ENCODE data around the gene SMARCC2.

The SMARCC2 gene

GRCh38 chr12:56146492-56147460, 42.5 kb downstream of the SMARCC2 start:
- DNase-seq: no peak

GRCh38 chr12:56145217-56145616, 44.1 kb downstream of the SMARCC2 start:
- no peak for DNase-seq

DNA sequence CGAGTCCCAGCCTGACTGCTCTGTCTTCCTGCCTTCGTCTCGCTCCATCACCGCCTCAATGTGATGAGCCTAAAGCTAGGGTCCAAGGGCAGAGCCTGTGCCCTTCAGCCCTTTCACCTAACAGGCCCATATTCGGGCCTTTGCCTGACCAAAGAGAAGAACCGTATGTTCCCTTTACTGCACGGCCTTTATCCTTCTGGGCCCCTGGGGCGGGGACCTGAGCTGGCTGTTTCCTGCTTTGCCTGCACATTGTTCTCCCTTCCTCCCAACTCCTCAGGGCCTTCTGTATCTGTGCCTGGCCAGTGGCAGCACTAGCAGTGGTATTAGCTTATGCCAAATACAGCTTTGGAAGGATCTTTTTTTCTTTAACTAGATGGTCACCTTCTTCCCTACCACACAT, 45.4 kb downstream of the SMARCC2 start:
- no peak for DNase-seq

DNA sequence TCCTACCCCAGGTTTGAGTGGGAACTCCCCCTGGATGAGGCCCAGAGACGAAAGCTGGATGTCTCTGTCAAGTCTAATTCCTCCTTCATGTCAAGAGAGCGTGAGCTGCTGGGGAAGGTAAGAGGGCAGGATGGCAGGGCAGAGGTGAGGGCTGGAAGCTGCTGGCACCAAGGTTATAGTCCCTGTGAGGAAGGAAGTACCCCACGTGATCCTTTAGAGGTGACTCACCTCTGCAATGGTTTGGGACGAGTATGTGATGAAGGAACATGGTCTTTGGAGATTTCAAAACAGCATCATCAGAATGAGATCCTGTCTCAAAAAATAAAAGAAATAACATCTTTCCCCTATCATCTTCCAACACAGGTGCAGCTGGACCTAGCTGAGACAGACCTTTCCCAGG, 46.1 kb downstream of the SMARCC2 start:
- no peak for DNase-seq

- DNase-seq: no peak
Observed at GRCh38 chr12:56141946-56142784, 47.1 kb downstream of the SMARCC2 start.

GRCh38 chr12:56137853-56138571, 51.3 kb downstream of the SMARCC2 start:
- DNase-seq: no peak

DNA sequence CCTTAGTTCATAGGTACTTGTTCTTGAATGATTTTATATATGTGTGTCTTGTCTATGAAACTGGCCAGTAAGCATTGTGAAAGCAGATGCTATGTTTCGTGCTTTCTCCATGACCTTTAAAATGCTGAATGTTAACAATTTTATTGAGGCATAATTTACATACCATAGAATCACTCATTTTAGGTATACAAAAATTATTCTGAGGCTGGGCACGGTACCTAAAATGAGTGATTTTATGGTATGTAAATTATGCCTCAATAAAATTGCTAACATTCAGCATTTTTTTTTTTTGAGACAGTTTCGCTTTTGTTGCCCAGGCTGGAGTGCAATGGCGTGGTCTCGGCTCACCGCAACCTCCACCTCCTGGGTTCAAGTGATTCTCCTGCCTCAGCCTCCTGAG, 54.4 kb downstream of the SMARCC2 start:
- no peak for DNase-seq

DNA sequence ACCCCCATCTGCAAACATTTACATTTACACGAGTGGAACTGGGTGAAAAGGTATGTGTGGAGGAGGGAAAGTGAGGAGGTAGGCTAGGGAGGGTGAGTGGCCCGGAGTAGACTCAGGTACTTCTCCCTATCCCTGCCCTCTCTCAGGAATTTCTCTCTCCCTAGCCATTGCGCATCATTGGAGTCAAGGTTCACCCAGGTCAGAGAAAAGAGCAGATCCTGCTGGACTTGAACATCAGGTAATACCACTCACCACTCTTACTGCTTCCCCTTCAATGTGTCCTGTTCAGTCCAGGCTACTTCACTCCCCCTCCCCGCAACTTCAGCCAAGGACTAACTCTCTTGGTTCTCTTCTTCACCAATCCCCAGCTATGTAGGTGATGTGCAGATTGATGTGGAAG, 58.4 kb downstream of the SMARCC2 start:
- DNase-seq: no peak

GRCh38 chr12:56129942-56130495, 59.3 kb downstream of the SMARCC2 start:
- DNase-seq: no peak

- DNase-seq: peak; percentile 69
Observed at GRCh38 chr12:56129206-56129941, 59.9 kb downstream of the SMARCC2 start.

GRCh38 chr12:56128670-56129205, 60.5 kb downstream of the SMARCC2 start:
- no peak for DNase-seq

- peak; percentile 94 for DNase-seq
Observed at GRCh38 chr12:56127888-56128669, 61.2 kb downstream of the SMARCC2 start, which contains the start of gene ESYT1. Gene ESYT1, plus strand, starts transcription at chr12:56128267. Its CDS starts 53 bp downstream, at chr12:56128320.

DNA sequence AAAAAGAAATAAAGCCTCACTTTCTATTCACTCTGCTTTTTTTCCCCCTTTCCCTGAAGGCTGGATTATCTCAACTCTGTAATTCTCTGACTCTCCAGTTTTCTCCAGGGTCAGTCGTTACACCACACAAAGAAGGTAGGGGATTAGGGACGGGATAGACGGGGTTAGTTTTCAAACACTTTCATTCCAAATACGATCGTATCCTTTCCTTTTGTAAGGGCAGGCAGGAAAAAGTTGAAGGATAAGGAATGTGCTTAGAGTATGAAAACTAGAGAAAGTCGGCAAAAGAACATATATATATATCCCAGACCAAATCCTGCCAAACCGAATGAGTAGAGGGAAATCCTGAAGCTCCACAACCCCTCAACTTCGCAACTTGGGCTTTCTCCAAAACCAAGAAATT, 61.8 kb downstream of the SMARCC2 start:
- no peak for DNase-seq

- DNase-seq: no peak
Observed at GRCh38 chr12:56126732-56127239, 62.5 kb downstream of the SMARCC2 start.

- DNase-seq: no peak
Observed at GRCh38 chr12:56124133-56124532, 65.2 kb downstream of the SMARCC2 start.

GRCh38 chr12:56122637-56123036, 66.6 kb downstream of the SMARCC2 start:
- no peak for DNase-seq

- no peak for DNase-seq
Observed at GRCh38 chr12:56121204-56121870, 67.9 kb downstream of the SMARCC2 start.

GRCh38 chr12:56120158-56120846, 69.0 kb downstream of the SMARCC2 start:
- DNase-seq: no peak

DNA sequence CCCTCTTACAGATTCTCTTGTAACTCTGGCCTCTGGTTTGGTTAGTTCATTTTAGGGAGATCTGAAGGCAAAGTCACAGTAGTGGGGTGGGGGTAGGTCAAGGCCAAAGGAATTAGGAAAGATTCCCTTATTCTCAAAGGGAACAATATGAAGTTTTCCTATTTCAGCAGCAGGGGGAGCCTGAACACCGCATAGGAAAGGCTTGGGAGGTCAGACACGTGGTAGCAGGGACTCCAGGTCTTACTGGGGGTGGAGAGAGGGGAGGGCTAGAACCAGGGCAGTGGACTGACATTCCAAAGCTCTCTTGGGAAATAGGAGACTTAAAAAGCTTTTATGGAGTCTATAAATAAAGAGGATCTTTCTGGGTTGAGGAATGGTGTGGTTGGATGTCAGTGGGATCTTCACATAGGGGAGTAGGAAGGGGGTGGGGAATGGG, 69.9 kb downstream of the SMARCC2 start:
- DNase-seq: peak; percentile 61

All from activated CD8-positive, alpha-beta memory T cell treated with anti-CD3 and anti-CD28 coated beads, Interleukin-2, amount 50 U/mL, for 4 hours (primary cell).